ENCODE results near the gene ISG15.

Gene ISG15

DNA sequence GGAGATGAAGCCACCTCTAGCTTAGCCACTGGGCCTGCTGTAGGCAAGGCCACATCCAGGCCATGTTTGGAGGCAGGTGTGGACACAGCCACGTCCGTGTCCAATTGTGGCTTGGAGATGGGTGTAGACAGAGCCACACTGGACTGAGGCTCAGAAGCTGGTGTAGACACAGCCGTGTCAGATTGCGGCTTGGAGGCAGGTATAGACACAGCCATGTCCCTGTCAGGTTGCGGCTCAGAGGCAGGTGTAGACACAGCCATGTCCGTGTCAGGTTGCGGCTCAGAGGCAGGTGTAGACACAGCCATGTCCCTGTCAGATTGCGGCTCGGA, 33.6 kb upstream of the ISG15 start:
- Histone ChIP-seq H2AK5ac (ENCODE audit: low read length) (no peak overlapping the region), H3K9ac (ENCODE audit: low read length) (no peak overlapping the region), H3K4me1 (ENCODE audit: control insufficient read depth, low read depth, low read length) (no peaks in the 10 kb centered on the region)

DNA sequence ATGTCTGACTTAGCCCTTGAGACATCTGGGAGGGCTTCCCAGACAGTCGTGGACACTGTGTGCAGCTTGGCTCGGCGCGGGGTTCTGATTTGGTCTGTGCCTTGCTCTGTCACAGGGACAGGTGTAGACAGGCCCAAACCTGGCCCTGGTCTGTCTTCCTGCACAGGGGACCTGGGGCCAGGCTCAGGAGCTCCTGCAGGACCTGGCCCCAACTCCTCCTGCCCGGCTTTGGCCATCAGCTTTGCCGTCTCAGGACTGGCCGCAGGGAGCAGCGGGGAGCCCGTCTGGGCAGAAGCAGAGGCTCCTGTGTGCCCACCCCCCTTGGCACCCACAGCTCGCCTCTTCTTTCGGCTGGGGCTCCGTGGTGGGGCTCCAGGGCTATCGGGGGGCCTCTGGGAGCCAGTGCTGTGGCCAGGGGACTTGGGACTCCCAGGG, 33.1 kb upstream of the ISG15 start:
- Histone ChIP-seq H3K27me3 (ENCODE audit: insufficient read depth, low read length, poor library complexity) (peaks cover 1% of the 10 kb centered on the region), H2AK5ac (ENCODE audit: low read length) (no peak overlapping the region), H2BK15ac (replicated peaks; ENCODE audit: low read depth) (no peak overlapping the region), H3K4me3 (ENCODE audit: low read length) (no peak overlapping the region), H3K27ac (ENCODE audit: low read depth, low read length) (no peak overlapping the region), H3K56ac (ENCODE audit: low read length) (no peak overlapping the region), H4K5ac (ENCODE audit: low read length) (no peak overlapping the region), H2BK5ac (ENCODE audit: low read length) (no peak overlapping the region), H4K8ac (ENCODE audit: low read depth, low read length) (no peak overlapping the region), H3K79me2 (ENCODE audit: control insufficient read depth, insufficient read depth, low read length) (no peaks in the 10 kb centered on the region), H3K4ac (ENCODE audit: low read depth, low read length) (no peak overlapping the region), H3K4me2 (ENCODE audit: low read length) (no peak overlapping the region), H3K23ac (ENCODE audit: low read length) (no peak overlapping the region), H3K9ac (ENCODE audit: low read length) (no peak overlapping the region), H3K79me1 (ENCODE audit: low read length) (no peaks in the 10 kb centered on the region), H3K4me1 (ENCODE audit: control insufficient read depth, low read depth, low read length) (no peaks in the 10 kb centered on the region), H2BK120ac (ENCODE audit: low read depth, low read length) (no peak overlapping the region), H3K36me3 (ENCODE audit: control insufficient read depth, insufficient read depth, low read length) (no peaks in the 10 kb centered on the region), H3K18ac (ENCODE audit: low read length) (no peak overlapping the region)
- no CpG with 5 or more reads among the region's 13 CpGs for WGBS (ENCODE audit: extremely low coverage, insufficient coverage, low lambda C conversion rate)
- DNase-seq: no peak

More for the DNA sequence above, 33.6 kb upstream of the ISG15 start:
- H3K56ac ChIP-seq (ENCODE audit: low read length): no peak overlapping the region
- no peak overlapping the region for H3K23ac ChIP-seq (ENCODE audit: low read length)
- H3K4me2 ChIP-seq (ENCODE audit: low read length): no peak overlapping the region
- no peak overlapping the region for H3K27ac ChIP-seq (ENCODE audit: low read depth, low read length)
- H3K79me2 ChIP-seq (ENCODE audit: control insufficient read depth, insufficient read depth, low read length): no peaks in the 10 kb centered on the region
- no peak for DNase-seq
- H3K18ac ChIP-seq (ENCODE audit: low read length): no peak overlapping the region
- no peaks in the 10 kb centered on the region for H3K36me3 ChIP-seq (ENCODE audit: control insufficient read depth, insufficient read depth, low read length)
- no peak overlapping the region for H4K5ac ChIP-seq (ENCODE audit: low read length)
- no peaks in the 10 kb centered on the region for H3K27me3 ChIP-seq (ENCODE audit: insufficient read depth, low read length, poor library complexity)
- no peak overlapping the region for H2BK5ac ChIP-seq (ENCODE audit: low read length)
- H2BK15ac ChIP-seq (replicated peaks; ENCODE audit: low read depth): no peak overlapping the region
- H4K8ac ChIP-seq (ENCODE audit: low read depth, low read length): no peak overlapping the region
- WGBS (ENCODE audit: extremely low coverage, insufficient coverage, low lambda C conversion rate): no CpG with 5 or more reads among the region's 9 CpGs
- no peaks in the 10 kb centered on the region for H3K79me1 ChIP-seq (ENCODE audit: low read length)
- H2BK120ac ChIP-seq (ENCODE audit: low read depth, low read length): no peak overlapping the region
- H3K4me3 ChIP-seq (ENCODE audit: low read length): no peak overlapping the region
- H3K4ac ChIP-seq (ENCODE audit: low read depth, low read length): no peak overlapping the region

DNA sequence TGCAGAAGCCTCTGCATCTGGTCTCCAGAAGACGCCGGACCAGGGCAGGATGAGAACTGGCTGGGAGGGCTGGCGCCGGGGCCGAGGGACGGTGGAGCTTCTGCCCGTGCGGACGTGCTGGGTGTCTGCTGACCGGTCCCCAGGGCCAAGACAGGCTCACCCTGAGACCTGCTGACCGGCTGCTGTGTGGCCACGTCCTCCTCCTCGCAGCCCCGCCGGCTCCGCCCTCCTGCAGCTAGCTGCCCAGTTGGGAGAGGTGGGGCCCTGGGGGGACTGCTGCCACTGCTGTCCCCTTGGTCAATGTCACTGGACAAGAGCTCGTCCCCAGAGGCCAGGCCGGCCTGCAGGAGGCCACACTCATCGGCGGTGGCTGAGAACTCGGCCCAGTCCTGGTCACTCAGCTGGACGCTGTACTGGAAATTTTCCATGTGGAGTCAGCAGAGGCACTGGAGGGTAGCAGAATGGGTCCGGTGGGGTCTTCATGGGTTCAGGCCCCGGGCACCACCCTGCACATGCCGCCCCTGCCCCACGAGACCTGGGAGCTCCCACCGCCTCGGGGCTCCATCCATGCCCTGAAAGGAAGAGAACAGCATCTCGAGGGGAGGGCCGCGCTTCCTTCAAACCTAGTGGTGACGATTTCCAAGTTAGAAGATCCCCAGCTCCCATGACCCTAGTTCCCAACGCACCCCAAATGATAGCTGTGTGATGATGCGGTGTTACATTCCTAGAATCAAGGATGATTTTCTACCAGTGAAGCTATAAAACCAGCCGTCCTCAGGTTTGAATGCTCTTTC, 32.5 kb upstream of the ISG15 start:
- no peaks in the 10 kb centered on the region for H3K79me1 ChIP-seq (ENCODE audit: low read length)
- H2AK5ac ChIP-seq (ENCODE audit: low read length): no peak overlapping the region
- WGBS (ENCODE audit: extremely low coverage, insufficient coverage, low lambda C conversion rate): no CpG with 5 or more reads among the region's 35 CpGs
- H2BK15ac ChIP-seq (replicated peaks; ENCODE audit: low read depth): no peak overlapping the region
- no peak overlapping the region for H3K4ac ChIP-seq (ENCODE audit: low read depth, low read length)
- H4K8ac ChIP-seq (ENCODE audit: low read depth, low read length): no peak overlapping the region
- no peak for DNase-seq
- no peak overlapping the region for H3K18ac ChIP-seq (ENCODE audit: low read length)
- no peaks in the 10 kb centered on the region for H3K36me3 ChIP-seq (ENCODE audit: control insufficient read depth, insufficient read depth, low read length)
- H3K56ac ChIP-seq (ENCODE audit: low read length): no peak overlapping the region
- no peak overlapping the region for H2BK5ac ChIP-seq (ENCODE audit: low read length)
- H3K4me1 ChIP-seq (ENCODE audit: control insufficient read depth, low read depth, low read length): no peaks in the 10 kb centered on the region
- no peak overlapping the region for H3K4me2 ChIP-seq (ENCODE audit: low read length)
- no peak overlapping the region for H3K9ac ChIP-seq (ENCODE audit: low read length)
- H3K23ac ChIP-seq (ENCODE audit: low read length): no peak overlapping the region
- H2BK120ac ChIP-seq (ENCODE audit: low read depth, low read length): no peak overlapping the region
- H3K27me3 ChIP-seq (ENCODE audit: insufficient read depth, low read length, poor library complexity): peaks cover 2% of the 10 kb centered on the region
- no peaks in the 10 kb centered on the region for H3K79me2 ChIP-seq (ENCODE audit: control insufficient read depth, insufficient read depth, low read length)
- H3K4me3 ChIP-seq (ENCODE audit: low read length): no peak overlapping the region
- no peak overlapping the region for H4K5ac ChIP-seq (ENCODE audit: low read length)
- no peak overlapping the region for H3K27ac ChIP-seq (ENCODE audit: low read depth, low read length)

DNA sequence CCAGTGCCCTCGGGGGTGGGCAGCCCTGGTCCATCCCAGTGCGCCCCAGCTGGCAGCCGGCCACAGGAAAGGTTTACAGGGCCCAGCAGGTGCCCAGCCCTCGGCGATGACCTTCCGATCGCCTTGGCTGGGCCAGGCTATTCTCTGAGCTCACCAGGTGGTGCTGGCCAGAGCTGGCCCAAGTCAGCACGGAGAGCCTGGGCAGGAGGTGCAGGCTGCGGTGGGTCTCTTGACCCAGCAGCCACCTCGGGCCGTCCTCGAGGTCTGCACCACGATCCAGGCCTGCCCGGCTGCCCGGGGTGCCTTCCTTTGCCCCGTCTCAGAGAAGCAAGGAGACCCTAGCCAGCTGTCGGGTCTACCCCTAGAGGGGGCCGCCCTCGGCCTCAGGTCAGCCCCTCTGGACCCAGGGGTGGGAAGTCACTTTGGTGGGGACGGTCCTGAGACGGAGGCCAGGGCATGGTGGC, 31.8 kb upstream of the ISG15 start:
- Histone ChIP-seq H2AK5ac (ENCODE audit: low read length) (no peak overlapping the region), H3K4me2 (ENCODE audit: low read length) (no peak overlapping the region), H4K8ac (ENCODE audit: low read depth, low read length) (no peak overlapping the region), H3K23ac (ENCODE audit: low read length) (no peak overlapping the region), H3K4ac (ENCODE audit: low read depth, low read length) (no peak overlapping the region), H3K36me3 (ENCODE audit: control insufficient read depth, insufficient read depth, low read length) (no peaks in the 10 kb centered on the region), H3K18ac (ENCODE audit: low read length) (no peak overlapping the region), H3K27me3 (ENCODE audit: insufficient read depth, low read length, poor library complexity) (peaks cover 2% of the 10 kb centered on the region), H3K56ac (ENCODE audit: low read length) (no peak overlapping the region), H2BK15ac (replicated peaks; ENCODE audit: low read depth) (no peak overlapping the region), H4K5ac (ENCODE audit: low read length) (no peak overlapping the region), H3K9ac (ENCODE audit: low read length) (no peak overlapping the region), H3K79me1 (ENCODE audit: low read length) (no peaks in the 10 kb centered on the region), H3K4me3 (ENCODE audit: low read length) (no peak overlapping the region), H3K4me1 (ENCODE audit: control insufficient read depth, low read depth, low read length) (no peaks in the 10 kb centered on the region), H3K27ac (ENCODE audit: low read depth, low read length) (no peak overlapping the region), H2BK120ac (ENCODE audit: low read depth, low read length) (no peak overlapping the region), H3K79me2 (ENCODE audit: control insufficient read depth, insufficient read depth, low read length) (no peaks in the 10 kb centered on the region), H2BK5ac (ENCODE audit: low read length) (no peak overlapping the region)
- DNase-seq: no peak
- no CpG with 5 or more reads among the region's 21 CpGs for WGBS (ENCODE audit: extremely low coverage, insufficient coverage, low lambda C conversion rate)

DNA sequence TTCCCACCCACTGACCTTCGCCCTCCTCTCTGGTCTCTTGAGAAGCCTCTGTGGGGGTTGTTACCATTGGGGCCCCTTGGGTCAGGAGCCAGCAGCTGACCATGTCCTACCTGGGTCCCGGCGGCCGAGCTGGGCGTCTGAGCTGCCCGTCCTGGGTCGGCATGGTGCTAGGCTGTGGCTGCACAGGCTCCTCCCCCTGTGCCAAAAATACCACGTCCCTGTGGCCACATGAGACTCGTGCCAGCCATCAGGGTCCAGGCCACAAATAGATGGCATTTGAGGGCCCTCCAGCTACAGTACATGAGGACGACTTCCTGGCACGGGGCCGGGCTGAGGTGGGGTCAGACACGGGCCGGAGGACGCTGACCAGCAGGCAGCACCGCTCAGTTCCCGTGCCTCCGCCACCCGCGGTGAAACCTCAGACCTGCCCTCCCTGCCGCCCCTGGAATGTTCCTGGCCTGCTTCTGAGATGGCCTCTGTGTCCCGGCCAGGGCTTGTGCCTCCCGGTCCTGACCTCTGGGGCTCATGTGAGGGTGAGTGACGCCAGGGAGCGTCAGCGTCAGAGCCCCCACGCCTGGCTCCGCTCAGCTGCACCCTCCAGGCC, 31.2 kb upstream of the ISG15 start, which contains the start of gene PERM1:
PERM1 (minus strand) TSS at position 139 of the 604 bp plus-strand sequence. CDS start 1,064 bp downstream, outside the sequence.
- Histone ChIP-seq H3K9ac (ENCODE audit: low read length) (no peak within 1 kb of the TSS), H3K56ac (ENCODE audit: low read length) (no peak within 1 kb of the TSS), H3K23ac (ENCODE audit: low read length) (no peak within 1 kb of the TSS), H3K27me3 (ENCODE audit: insufficient read depth, low read length, poor library complexity) (peaks cover 2% of the 10 kb centered on the region), H2BK120ac (ENCODE audit: low read depth, low read length) (no peak within 1 kb of the TSS), H3K79me2 (ENCODE audit: control insufficient read depth, insufficient read depth, low read length) (no peaks in the 10 kb centered on the region), H2AK5ac (ENCODE audit: low read length) (no peak within 1 kb of the TSS), H3K4me2 (ENCODE audit: low read length) (no peak within 1 kb of the TSS), H3K36me3 (ENCODE audit: control insufficient read depth, insufficient read depth, low read length) (no peaks in the 10 kb centered on the region), H3K79me1 (ENCODE audit: low read length) (no peaks in the 10 kb centered on the region), H4K8ac (ENCODE audit: low read depth, low read length) (no peak within 1 kb of the TSS), H2BK15ac (replicated peaks; ENCODE audit: low read depth) (no peak within 1 kb of the TSS), H3K18ac (ENCODE audit: low read length) (no peak within 1 kb of the TSS), H4K5ac (ENCODE audit: low read length) (no peak within 1 kb of the TSS), H2BK5ac (ENCODE audit: low read length) (no peak within 1 kb of the TSS), H3K4me1 (ENCODE audit: control insufficient read depth, low read depth, low read length) (no peaks in the 10 kb centered on the region), H3K4ac (ENCODE audit: low read depth, low read length) (no peak within 1 kb of the TSS), H3K27ac (ENCODE audit: low read depth, low read length) (no peak within 1 kb of the TSS), H3K4me3 (ENCODE audit: low read length) (no peak within 1 kb of the TSS)
- no CpG with 5 or more reads among the region's 28 CpGs for WGBS (ENCODE audit: extremely low coverage, insufficient coverage, low lambda C conversion rate)
- no peak for DNase-seq

Data from mesendoderm (in vitro differentiated cells).